ENCODE results near the gene ZNF341. TPM values are rescaled to one million over a fixed set of nuclear protein-coding genes. Genes with fewer than 3 reads are reported as not detected.
A peak's percentile ranks its signal among the peaks of the same experiment; 100 is the strongest.

Gene ZNF341
- total RNA-seq, 4 donors from 2014 or later, result 2.5 to 13.5 (median 3.6) TPM

DNA sequence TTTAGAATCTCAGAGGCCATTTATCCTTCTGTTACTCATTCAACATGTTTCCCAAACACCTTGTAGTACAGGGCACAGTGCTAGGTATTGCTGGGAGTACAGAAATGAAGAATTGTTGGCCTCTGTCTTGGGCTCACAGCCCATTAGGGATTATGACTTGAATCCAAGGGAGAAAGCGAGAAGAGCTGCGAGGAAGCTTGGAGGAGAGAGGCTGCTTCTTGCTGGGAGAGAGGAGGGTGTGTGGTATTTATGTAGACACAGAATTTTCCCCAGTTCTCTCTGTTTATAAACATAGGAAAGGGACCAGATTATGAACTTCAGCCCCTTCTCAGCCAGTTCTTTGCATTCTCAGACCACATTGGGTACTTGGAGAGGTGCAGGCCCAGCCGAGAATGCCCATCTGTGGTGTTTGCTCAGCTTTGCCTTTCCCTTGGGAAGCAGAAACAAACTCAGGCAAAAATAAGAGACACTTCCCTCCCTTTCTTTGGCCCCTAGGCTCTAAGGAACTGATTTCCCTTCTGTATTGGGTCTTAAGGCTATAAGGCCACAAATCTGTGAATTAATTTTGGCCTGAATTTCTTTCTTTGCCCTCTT is 97.3 kb downstream of the ZNF341 start:
- no peak overlapping the region for H3K4me3 ChIP-seq
- peak overlapping the region in 1 of 4 donors; percentile 11 for H3K27ac ChIP-seq
- H3K27me3 ChIP-seq, result no peaks in the 10 kb centered on the region
- no peaks in the 10 kb centered on the region for H3K9me3 ChIP-seq
- peaks cover 0 to 96% (median 15%) of the 10 kb centered on the region in 4 donors for H3K4me1 ChIP-seq
- DNase-seq, result no peak
- TF ChIP-seq POLR2A (IDR thresholded peaks at IDR 0.05), result no peak
- TF ChIP-seq, protein P1, sequence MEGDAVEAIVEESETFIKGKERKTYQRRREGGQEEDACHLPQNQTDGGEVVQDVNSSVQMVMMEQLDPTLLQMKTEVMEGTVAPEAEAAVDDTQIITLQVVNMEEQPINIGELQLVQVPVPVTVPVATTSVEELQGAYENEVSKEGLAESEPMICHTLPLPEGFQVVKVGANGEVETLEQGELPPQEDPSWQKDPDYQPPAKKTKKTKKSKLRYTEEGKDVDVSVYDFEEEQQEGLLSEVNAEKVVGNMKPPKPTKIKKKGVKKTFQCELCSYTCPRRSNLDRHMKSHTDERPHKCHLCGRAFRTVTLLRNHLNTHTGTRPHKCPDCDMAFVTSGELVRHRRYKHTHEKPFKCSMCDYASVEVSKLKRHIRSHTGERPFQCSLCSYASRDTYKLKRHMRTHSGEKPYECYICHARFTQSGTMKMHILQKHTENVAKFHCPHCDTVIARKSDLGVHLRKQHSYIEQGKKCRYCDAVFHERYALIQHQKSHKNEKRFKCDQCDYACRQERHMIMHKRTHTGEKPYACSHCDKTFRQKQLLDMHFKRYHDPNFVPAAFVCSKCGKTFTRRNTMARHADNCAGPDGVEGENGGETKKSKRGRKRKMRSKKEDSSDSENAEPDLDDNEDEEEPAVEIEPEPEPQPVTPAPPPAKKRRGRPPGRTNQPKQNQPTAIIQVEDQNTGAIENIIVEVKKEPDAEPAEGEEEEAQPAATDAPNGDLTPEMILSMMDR (IDR thresholded peaks at IDR 0.05), result no peak
- no peaks in the 10 kb centered on the region for H3K36me3 ChIP-seq

DNA sequence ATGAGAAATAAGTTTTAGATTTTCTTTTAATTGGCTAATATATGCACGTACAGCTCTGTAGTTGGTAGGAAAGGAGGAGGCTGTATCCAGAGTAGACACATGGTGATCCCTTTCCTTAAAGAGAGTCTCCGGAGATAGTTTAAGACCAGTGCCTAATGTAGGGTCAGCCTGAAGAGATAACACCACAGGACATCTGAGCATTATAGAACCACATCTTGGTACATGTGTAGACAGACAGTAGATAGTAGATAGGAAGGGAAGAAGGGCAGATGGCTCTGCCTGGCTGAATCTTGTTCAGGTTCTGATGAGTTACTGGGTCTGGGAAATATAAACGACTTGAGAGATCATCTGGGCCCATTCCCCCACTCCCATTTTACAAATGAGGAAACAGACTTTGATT is 97.8 kb downstream of the ZNF341 start:
- Histone ChIP-seq H3K27ac (peak overlapping the region in 1 of 4 donors; percentile 4), H3K4me3 (no peak overlapping the region), H3K4me1 (peaks cover 0 to 90% (median 15%) of the 10 kb centered on the region in 4 donors), H3K27me3 (no peaks in the 10 kb centered on the region), H3K36me3 (no peaks in the 10 kb centered on the region), H3K9me3 (no peaks in the 10 kb centered on the region)
- TF ChIP-seq POLR2A (IDR thresholded peaks at IDR 0.05), result no peak
- TF ChIP-seq, protein P1 (IDR thresholded peaks at IDR 0.05), result no peak
- no peak for DNase-seq

DNA sequence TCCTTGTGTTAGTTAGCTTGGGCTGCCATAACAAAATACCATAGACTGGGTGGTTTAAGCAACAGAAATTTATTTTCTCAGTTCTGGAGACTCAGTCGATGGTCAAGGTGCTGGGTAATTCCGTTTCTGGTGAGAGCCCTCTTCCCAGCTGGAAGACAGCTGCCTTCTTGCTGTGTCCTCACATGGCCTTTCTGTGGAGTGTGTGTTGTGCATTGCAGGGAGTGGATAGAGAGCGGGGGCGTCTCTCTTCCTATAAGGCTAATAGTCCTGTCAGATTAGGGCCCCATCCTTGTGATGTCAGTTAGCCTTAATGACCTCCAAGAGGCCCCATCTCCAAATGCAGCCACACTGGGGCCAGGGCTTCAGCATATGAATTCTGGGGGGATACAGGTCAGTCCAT is 98.6 kb downstream of the ZNF341 start:
- no peak for DNase-seq
- Histone ChIP-seq H3K27me3 (no peaks in the 10 kb centered on the region), H3K9me3 (no peaks in the 10 kb centered on the region), H3K4me3 (no peak overlapping the region), H3K27ac (peak overlapping the region in 2 of 4 donors; percentile 4 to 7), H3K36me3 (no peaks in the 10 kb centered on the region), H3K4me1 (peaks cover 0 to 90% (median 15%) of the 10 kb centered on the region in 4 donors)
- TF ChIP-seq POLR2A (IDR thresholded peaks at IDR 0.05), result no peak
- TF ChIP-seq, protein P1 (IDR thresholded peaks at IDR 0.05), result no peak

DNA sequence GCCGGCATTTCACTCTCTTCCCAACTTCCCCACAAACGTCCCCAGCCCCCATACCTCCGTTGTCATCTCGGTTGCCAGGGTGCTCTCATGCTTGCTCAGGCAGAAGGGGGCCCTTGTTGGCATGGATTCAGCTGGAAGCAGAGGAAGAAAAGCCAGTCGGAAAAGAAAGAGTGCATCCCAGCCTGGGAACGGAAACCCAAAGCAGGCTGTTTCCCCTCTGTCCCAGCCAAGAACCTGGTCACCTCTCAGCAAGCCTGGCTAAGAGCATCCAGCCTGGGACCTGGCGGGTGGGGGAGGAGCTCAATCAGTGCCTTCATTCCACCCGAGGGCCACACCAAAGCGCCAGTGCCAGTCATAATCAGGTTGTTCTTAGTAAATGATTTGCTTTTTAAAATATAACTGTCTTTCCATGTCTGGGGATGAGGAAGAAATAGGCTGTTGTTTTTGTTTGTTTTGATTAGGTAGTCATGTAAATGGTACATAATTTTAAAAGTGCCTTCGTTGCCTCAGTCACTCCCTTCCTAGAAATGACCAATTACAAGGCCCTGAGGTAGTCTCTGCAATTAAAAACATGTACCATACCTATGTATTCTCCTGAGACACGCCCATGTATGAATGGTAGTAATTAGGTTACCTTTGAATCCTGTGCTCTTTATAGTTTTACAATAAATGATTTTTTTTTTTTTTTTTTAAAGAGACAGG is 100.5 kb downstream of the ZNF341 start:
- H3K27ac ChIP-seq, result peak overlapping the region in 3 of 4 donors; percentile 36 to 88 (median 68)
- peak in 2 of 3 donors; percentile 84 to 86 for DNase-seq
- H3K27me3 ChIP-seq, result no peaks in the 10 kb centered on the region
- peak overlapping the region in 2 of 4 donors; percentile 34 to 38 for H3K4me3 ChIP-seq
- no peaks in the 10 kb centered on the region for H3K9me3 ChIP-seq
- H3K4me1 ChIP-seq, result peaks cover 0 to 90% (median 11%) of the 10 kb centered on the region in 4 donors
- TF ChIP-seq POLR2A (IDR thresholded peaks at IDR 0.05), result peak in 1 of 2 donors; percentile 39
- TF ChIP-seq, protein P1 (IDR thresholded peaks at IDR 0.05), result no peak
- H3K36me3 ChIP-seq, result no peaks in the 10 kb centered on the region

DNA sequence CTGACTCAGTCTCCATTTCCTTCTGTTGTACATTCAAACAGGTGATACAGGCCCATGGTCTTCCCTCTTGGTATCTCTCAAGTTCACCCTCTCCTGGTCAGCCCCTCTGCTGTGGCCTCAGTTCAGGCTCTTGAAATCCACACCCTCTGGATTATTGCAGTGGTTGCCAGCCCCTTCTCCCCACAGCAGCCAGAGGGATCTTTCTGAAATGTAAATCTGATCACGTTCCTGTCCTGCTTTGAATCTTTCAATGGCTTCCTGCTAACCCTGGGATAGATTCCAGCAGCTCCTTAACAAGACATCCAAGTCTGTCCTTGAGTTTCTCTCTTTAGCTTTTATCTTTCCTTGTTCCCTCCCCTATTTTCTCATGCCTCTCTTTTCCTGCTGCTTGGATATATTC is 101.5 kb downstream of the ZNF341 start:
- H3K4me1 ChIP-seq, result peaks cover 0 to 90% (median 19%) of the 10 kb centered on the region in 4 donors
- DNase-seq, result no peak

More for the DNA sequence above, 101.5 kb downstream of the ZNF341 start:
- peak overlapping the region in 3 of 4 donors; percentile 46 to 61 (median 46) for H3K27ac ChIP-seq
- H3K9me3 ChIP-seq, result no peaks in the 10 kb centered on the region
- TF ChIP-seq, protein P1 (IDR thresholded peaks at IDR 0.05), result no peak
- TF ChIP-seq POLR2A (IDR thresholded peaks at IDR 0.05), result no peak
- H3K36me3 ChIP-seq, result no peaks in the 10 kb centered on the region
- H3K27me3 ChIP-seq, result no peaks in the 10 kb centered on the region
- H3K4me3 ChIP-seq, result no peak overlapping the region

Measured in Peyer's patch (tissue), 4 donors.